D721Med (cell line): Measurements from ENCODE around the gene KCNJ16.

Experiments used
- DNase-seq: peaks from one replicate; pipeline ENCODE4 v3.0.0; 2011; ENCODE audit warnings: low spot score; ENCODE audit not compliant: insufficient read length
- FAIRE-seq: peaks from 2 replicates; lab custom pipeline; 2011; peaks lifted over from hg19 to GRCh38; lab: Jason Lieb, UNC
- CTCF ChIP-seq: IDR thresholded peaks from 2 replicates; pipeline ENCODE4 v1.5.1; 2012; ENCODE audit warnings: mild to moderate bottlenecking, control low read depth; ENCODE audit not compliant: insufficient read depth; ENCODE audit errors: missing control alignments

Gene KCNJ16

GRCh38 chr17:70134777-70135176 lies 59.8 kb downstream of the KCNJ16 start:
- no peak for TF ChIP-seq CTCF
- no peak for FAIRE-seq
- no peak for DNase-seq

GRCh38 chr17:70136131-70136530 lies 61.1 kb downstream of the KCNJ16 start:
- DNase-seq (no peak), FAIRE-seq (no peak)
- TF ChIP-seq CTCF, result no peak

DNA sequence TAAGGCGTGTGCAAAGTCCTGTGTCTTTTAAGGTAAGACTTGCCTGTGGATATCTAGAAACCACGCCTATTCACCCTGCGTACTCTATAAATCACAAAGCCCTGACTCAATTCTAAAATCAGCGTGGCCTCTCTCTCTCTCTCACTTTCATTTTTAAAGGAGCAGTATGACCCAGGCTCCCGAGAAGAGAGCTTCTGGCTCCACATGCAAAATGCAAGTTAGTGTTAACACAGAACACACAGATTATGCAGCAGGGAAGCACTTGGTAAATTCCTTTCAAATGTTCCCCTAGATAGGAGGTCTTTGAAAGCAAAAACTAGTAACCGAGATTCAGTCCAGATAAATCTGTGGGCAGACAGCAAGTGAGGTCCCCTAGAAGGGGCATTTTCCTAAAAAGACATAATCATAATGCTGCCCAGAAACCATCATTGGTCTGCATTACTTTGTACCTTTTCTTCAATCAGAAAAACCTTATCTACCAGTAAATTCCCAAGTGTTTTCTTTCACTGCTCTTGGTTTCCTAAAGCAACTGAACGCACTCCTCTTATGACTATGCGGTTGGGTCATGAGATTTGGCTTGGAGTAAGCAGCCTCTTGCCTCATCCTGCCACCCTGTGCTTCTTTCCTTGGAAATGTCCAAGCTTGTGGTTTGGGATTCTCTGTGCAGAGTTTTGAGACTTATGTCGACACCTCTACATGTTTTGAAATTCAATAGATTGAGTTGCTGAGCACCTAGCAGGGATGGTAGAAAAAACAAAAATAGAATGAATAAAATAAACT lies 62.6 kb downstream of the KCNJ16 start:
- FAIRE-seq, result no peak

DNA sequence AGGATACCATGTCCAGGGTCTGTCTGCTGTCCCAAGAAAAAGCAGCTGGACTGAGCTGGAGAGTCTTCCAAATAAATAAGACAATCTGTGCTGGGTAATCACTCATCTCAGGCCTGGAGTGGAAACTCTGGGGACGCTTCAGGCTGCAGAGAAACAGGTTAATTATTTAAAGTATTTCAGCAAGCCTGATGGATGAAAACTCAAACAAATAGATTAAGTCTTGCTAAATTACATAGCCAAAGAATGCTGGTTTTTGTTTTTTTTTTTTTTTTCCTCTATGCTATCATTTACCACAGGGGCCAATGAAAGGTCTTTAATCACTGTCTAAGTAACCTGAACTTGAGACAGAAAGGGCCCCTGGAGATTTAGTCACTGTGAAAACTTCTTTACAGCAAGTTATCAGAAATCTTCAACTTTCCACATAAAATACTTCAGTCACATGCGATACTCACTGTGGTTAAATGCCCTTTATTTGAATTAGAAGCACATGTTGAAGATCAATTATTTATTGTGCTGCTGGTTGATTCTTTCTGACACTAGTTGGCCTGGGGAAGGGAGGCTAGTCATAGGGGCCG lies 63.4 kb downstream of the KCNJ16 start:
- TF ChIP-seq CTCF, result no peak
- DNase-seq (no peak), FAIRE-seq (no peak)

More for the DNA sequence above, 62.6 kb downstream of the KCNJ16 start:
- no peak for DNase-seq
- no peak for TF ChIP-seq CTCF

DNA sequence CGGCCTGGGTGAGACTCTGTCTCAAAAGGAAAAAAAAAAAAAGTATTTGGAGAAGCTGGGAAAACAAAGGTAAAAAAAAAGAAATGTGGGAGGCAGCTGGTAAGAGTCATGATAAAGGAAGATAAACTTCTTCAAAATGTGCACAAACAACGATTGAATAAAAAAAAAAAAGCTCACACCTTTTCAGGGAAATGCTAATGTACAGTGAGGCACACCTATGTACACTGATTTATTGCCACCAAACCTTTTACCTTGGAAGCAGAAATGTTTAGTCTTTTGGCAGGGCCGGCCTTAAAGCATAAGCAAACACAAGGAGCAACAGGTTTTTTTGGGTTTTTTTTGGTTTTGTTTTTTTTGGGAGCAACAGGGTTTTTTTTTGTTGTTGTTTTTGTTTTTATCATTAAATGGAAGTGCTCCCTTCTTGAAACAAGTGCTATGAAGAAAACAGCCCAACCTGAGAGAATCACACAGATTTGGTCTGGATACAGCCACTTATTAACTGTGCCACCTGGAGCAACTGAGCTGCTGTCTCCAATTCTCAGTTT lies 64.5 kb downstream of the KCNJ16 start:
- TF ChIP-seq CTCF, result no peak
- FAIRE-seq (no peak), DNase-seq (no peak)

- TF ChIP-seq CTCF, result peak; percentile 92
- FAIRE-seq, result peak; percentile 87
- no peak for DNase-seq
Measured at GRCh38 chr17:70144260-70144846, 69.3 kb downstream of the KCNJ16 start.
